Caco-2 (cell line): ENCODE measurements around the gene TBPL1. TPM values are rescaled to one million over a fixed set of nuclear protein-coding genes. Genes with fewer than 3 reads are reported as not detected.

Experiments
- BruUV-seq: library from RNA; stranded (reverse); fragments of 400-500 nt; replicated peaks from 2 replicates; lab custom pipeline; 2021; lab: Mats Ljungman, UMichigan
- CTCF ChIA-PET: fragments of 300-600 bp; sonication (Branson Sonifier 250); formaldehyde crosslinking; loops from one replicate; lab custom pipeline; 2022; ENCODE audit warnings: antibody characterized with exemption; lab: Charles Lee
- POLR2A ChIA-PET: fragments of 300-600 bp; sonication (Branson Sonifier 250); formaldehyde crosslinking; loops from one replicate; lab custom pipeline; 2022; ENCODE audit warnings: antibody characterized with exemption; lab: Charles Lee
- DNase-seq, 2 experiments: peaks; one replicate each; pipeline versions ENCODE4 v3.0.0 to v3.0.0-alpha.2; 2020 to 2022
- H3K27me3 ChIP-seq: replicated peaks from 2 replicates; pipeline ENCODE4 v1.6.0; 2011; ENCODE audit warnings: low read length; ENCODE audit not compliant: control insufficient read depth, insufficient read depth
- H3K36me3 ChIP-seq: 2 replicates; pipeline ENCODE4 v1.5.1; 2011; ENCODE audit warnings: low read length; ENCODE audit not compliant: control insufficient read depth, insufficient read depth
- H3K4me1 ChIP-seq: fragments of 250-450 bp; sonication (Bioruptor Pico); 2 replicates; pipeline ENCODE4 v1.5.1; 2020; ENCODE audit warnings: mild to moderate bottlenecking
- H3K4me3 ChIP-seq: 2 replicates; pipeline ENCODE4 v1.5.1; 2011; ENCODE audit warnings: low read depth, mild to moderate bottlenecking, control low read depth, low read length
- H3K9me3 ChIP-seq: fragments of 250-450 bp; sonication (Bioruptor Pico); 2 replicates; pipeline ENCODE4 v1.5.1; 2020; ENCODE audit warnings: mild to moderate bottlenecking, moderate library complexity
- H3K27ac Mint-ChIP-seq: one replicate; pipeline ENCODE4 v1.8.0; 2022; ENCODE audit warnings: mixed read lengths; ENCODE audit not compliant: unreplicated experiment
- H3K27me3 Mint-ChIP-seq: one replicate; pipeline ENCODE4 v1.8.0; 2022; ENCODE audit warnings: mixed read lengths; ENCODE audit not compliant: insufficient read depth, unreplicated experiment
- H3K36me3 Mint-ChIP-seq: one replicate; pipeline ENCODE4 v1.8.0; 2022; ENCODE audit warnings: mild to moderate bottlenecking, mixed read lengths; ENCODE audit not compliant: insufficient read depth, unreplicated experiment
- H3K4me1 Mint-ChIP-seq: one replicate; pipeline ENCODE4 v1.8.0; 2022; ENCODE audit warnings: low read depth, mixed read lengths; ENCODE audit not compliant: unreplicated experiment
- H3K4me3 Mint-ChIP-seq: one replicate; pipeline ENCODE4 v1.8.0; 2022; ENCODE audit warnings: mild to moderate bottlenecking, moderate library complexity, mixed read lengths; ENCODE audit not compliant: unreplicated experiment
- H3K9me3 Mint-ChIP-seq: one replicate; pipeline ENCODE4 v1.8.0; 2022; ENCODE audit warnings: mixed read lengths; ENCODE audit not compliant: unreplicated experiment
- CTCF ChIP-seq, 2 experiments: fragments of 200-600 bp in 1 of 2; IDR thresholded peaks; 1 replicate in 1 of 2; 2 replicates in 1 of 2; pipeline versions ENCODE4 v1.5.1 to v1.8.0; 2011 to 2022; ENCODE audit warnings: antibody characterized with exemption in 1 of 2, control low read depth in 1 of 2, inconsistent platforms in 1 of 2, low read depth in 1 of 2, low read length in 1 of 2, mild to moderate bottlenecking in 1 of 2, moderate library complexity in 1 of 2; ENCODE audit not compliant: insufficient read depth in 1 of 2, severe bottlenecking in 1 of 2, unreplicated experiment in 1 of 2
- intact Hi-C: fragments of 100-400 bp; cut with micrococcal nuclease; formaldehyde crosslinking; loops from one replicate; pipeline ENCODE4 v1.10.0; 2022; ENCODE audit not compliant: unreplicated experiment
- total RNA-seq: library from RNA; stranded (reverse); gene quantifications from 2 replicates; pipeline ENCODE4 v1.2.3, GENCODE V29; 2022

Gene TBPL1
- total RNA-seq, 1 experiment from 2014 or later = 19.3 TPM

DNA sequence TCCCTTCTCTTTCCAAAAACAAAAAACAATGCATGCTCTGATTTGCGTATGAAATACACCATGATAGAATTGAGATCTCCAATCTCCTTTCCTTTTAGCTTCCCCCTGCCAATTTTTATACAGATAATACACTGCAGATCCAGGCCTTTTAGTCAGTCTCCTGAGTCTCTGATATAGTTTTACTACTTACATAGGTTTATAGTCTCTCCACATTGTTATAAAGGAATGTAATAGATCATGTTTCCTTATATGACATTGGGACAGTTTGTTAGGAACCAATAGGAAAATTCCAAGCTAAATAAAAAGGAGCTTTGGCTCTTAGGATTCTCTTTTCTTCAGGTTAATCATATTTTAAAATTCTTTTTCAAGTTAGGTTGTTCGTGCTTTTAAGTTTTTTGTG lies 36.5 kb downstream of the TBPL1 start:
- 0 out of 2 replicates have a peak, but pooled peaks cover 1% of the 10 kb centered on the region for H3K36me3 ChIP-seq
- no peak overlapping the region for H3K27ac Mint-ChIP-seq
- H3K9me3 ChIP-seq = no peaks in the 10 kb centered on the region
- H3K4me1 Mint-ChIP-seq = no peaks in the 10 kb centered on the region
- no peaks in the 10 kb centered on the region for H3K36me3 Mint-ChIP-seq
- H3K27me3 ChIP-seq = no peaks in the 10 kb centered on the region
- ChIA-PET CTCF (no interaction called here), POLR2A (no interaction called here)
- H3K4me3 ChIP-seq = no peak overlapping the region
- no peak overlapping the region for H3K4me3 Mint-ChIP-seq
- no peaks in the 10 kb centered on the region for H3K9me3 Mint-ChIP-seq
- DNase-seq = no peak
- no peaks in the 10 kb centered on the region; the same call in 1 of the 2 replicates for H3K4me1 ChIP-seq
- H3K27me3 Mint-ChIP-seq = no peaks in the 10 kb centered on the region
- TF ChIP-seq CTCF (IDR thresholded peaks at IDR 0.05; ENCODE audit: insufficient read depth in 1 of 2, low read depth in 1 of 2, low read length in 1 of 2, severe bottlenecking in 1 of 2, unreplicated experiment in 1 of 2) = no peak
- no TSS peak for BruUV-seq
- intact Hi-C loops = no loop called here

- H3K4me1 Mint-ChIP-seq = no peaks in the 10 kb centered on the region
- no peak for TF ChIP-seq CTCF (IDR thresholded peaks at IDR 0.05; ENCODE audit: insufficient read depth in 1 of 2, low read depth in 1 of 2, low read length in 1 of 2, severe bottlenecking in 1 of 2, unreplicated experiment in 1 of 2)
- Histone ChIP-seq H3K4me1 (peaks cover 7% of the 10 kb centered on the region), H3K9me3 (no peaks in the 10 kb centered on the region), H3K27me3 (no peaks in the 10 kb centered on the region), H3K36me3 (0 out of 2 replicates have a peak, but pooled peaks cover 1% of the 10 kb centered on the region), H3K4me3 (no peak overlapping the region)
- POLR2A ChIA-PET = no interaction called here
- no peaks in the 10 kb centered on the region for H3K9me3 Mint-ChIP-seq
- intact Hi-C loops = no loop called here
- no peak for DNase-seq
- CTCF ChIA-PET = no interaction called here
- BruUV-seq = no TSS peak
- no peak overlapping the region for H3K4me3 Mint-ChIP-seq
- no peak overlapping the region for H3K27ac Mint-ChIP-seq
- H3K27me3 Mint-ChIP-seq = no peaks in the 10 kb centered on the region
- no peaks in the 10 kb centered on the region for H3K36me3 Mint-ChIP-seq
Observed at GRCh38 chr6:133990321-133990720, 37.3 kb downstream of the TBPL1 start.

GRCh38 chr6:133991096-133991593 lies 38.1 kb downstream of the TBPL1 start:
- POLR2A ChIA-PET = no interaction called here

More at GRCh38 chr6:133991096-133991593, 38.1 kb downstream of the TBPL1 start:
- Histone ChIP-seq H3K4me1 (peaks cover 10% of the 10 kb centered on the region), H3K27me3 (no peaks in the 10 kb centered on the region), H3K9me3 (no peaks in the 10 kb centered on the region), H3K36me3 (0 out of 2 replicates have a peak, but pooled peaks cover 1% of the 10 kb centered on the region), H3K4me3 (no peak overlapping the region)
- DNase-seq = no peak
- Mint-ChIP-seq H3K4me3 (no peak overlapping the region), H3K36me3 (no peaks in the 10 kb centered on the region), H3K9me3 (no peaks in the 10 kb centered on the region), H3K27ac (no peak overlapping the region), H3K4me1 (no peaks in the 10 kb centered on the region), H3K27me3 (no peaks in the 10 kb centered on the region)
- BruUV-seq = no TSS peak
- TF ChIP-seq CTCF (IDR thresholded peaks at IDR 0.05; ENCODE audit: insufficient read depth in 1 of 2, low read depth in 1 of 2, low read length in 1 of 2, severe bottlenecking in 1 of 2, unreplicated experiment in 1 of 2) = no peak
- intact Hi-C loops = no loop called here
- CTCF ChIA-PET = no interaction called here
